Activated naive CD8-positive, alpha-beta T cell treated with anti-CD3 and anti-CD28 coated beads for 36 hours (primary cell): ENCODE data around the gene SIGMAR1. TPM values are rescaled to one million over a fixed set of nuclear protein-coding genes. Genes with fewer than 3 reads are reported as not detected.
A peak's percentile ranks its signal among the peaks of the same experiment; 100 is the strongest.

Experiments
- DNase-seq: peaks from one replicate; pipeline ENCODE4 v3.0.0; 2021
- H3K27ac Mint-ChIP-seq: one replicate; pipeline ENCODE4 v1.8.0; 2022; ENCODE audit warnings: mild to moderate bottlenecking, moderate library complexity, mixed read lengths
- H3K27me3 Mint-ChIP-seq: one replicate; pipeline ENCODE4 v1.8.0; 2022; ENCODE audit warnings: mild to moderate bottlenecking, mixed read lengths
- H3K36me3 Mint-ChIP-seq: one replicate; pipeline ENCODE4 v1.8.0; 2021; ENCODE audit warnings: mild to moderate bottlenecking, mixed read lengths
- H3K4me1 Mint-ChIP-seq: one replicate; pipeline ENCODE4 v1.8.0; 2021; ENCODE audit warnings: mixed read lengths
- H3K4me3 Mint-ChIP-seq: one replicate; pipeline ENCODE4 v1.8.0; 2022; ENCODE audit warnings: mild to moderate bottlenecking, moderate library complexity, mixed read lengths
- H3K9me3 Mint-ChIP-seq: one replicate; pipeline ENCODE4 v1.8.0; 2022; ENCODE audit warnings: mixed read lengths
- total RNA-seq, 2 experiments: library from RNA; stranded (reverse); gene quantifications; one replicate each; pipeline ENCODE4 v1.2.3, GENCODE V29; 2021

Gene SIGMAR1
- total RNA-seq, 2 experiments from 2014 or later = 111 to 113 TPM

DNA sequence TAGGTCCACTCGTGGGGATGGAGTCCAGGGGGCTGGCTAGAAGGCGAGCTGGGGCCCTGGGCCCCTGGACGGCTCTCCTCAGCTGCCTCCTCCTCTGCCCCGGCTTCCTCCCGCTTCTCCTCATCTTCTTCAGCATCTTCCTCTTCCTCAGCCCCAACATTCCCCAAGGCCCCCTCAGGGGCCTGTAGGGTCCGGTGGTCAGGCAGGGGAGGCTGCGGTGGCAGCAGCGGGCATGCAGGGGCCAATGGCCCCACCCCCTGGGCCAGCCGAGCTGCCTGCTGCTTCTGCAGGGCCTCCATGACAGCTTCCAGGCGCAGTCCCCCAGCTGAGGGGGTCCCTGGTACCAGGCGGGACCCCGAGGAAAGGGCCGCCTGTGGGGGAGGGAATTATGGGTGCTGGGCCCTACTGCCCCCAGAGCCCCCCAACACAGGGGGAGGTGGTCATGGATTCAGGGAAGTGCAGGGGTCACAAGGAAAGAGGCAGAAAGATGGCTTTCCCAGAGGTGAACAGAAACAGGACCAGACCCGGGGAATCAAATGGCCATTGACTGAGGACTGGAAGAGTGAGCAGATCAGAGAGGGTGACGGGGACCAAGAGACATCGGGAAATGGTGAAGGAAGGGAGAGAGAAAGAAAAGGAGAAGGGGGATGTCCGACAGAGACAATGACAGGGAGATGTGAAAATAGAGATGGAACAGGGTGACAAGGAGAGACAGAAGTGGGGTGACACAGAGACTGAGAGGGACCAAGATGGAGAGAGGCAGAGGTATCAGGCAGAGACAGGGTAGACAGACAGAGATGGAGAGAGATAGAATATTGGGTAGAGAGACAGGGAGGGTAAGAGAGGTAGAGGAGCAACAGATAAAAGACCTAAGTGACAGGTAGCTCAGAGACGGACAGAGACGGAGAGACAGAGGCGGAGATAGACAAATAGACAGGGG is 9.6 kb downstream of the SIGMAR1 start:
- H3K4me3 Mint-ChIP-seq = peak overlapping the region; percentile 67
- DNase-seq = no peak
- peaks cover 74% of the 10 kb centered on the region for H3K27me3 Mint-ChIP-seq
- no peak overlapping the region for H3K27ac Mint-ChIP-seq
- H3K4me1 Mint-ChIP-seq = peaks cover 19% of the 10 kb centered on the region
- H3K9me3 Mint-ChIP-seq = no peaks in the 10 kb centered on the region
- no peaks in the 10 kb centered on the region for H3K36me3 Mint-ChIP-seq

DNA sequence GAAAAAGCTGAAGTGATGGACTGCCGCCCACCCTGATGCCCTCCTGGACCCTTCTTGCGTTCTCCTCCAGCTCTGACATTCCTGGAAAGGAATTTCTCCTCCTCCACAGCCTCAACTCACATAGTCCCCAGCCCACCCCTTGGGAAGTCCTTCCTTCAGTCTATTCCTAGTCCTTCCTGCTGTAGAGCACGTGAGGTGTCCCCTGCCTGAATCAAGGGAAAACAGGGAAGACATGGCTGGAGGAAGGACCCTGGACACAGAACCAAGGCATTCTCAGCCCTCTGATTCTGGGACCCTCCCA is 12.5 kb downstream of the SIGMAR1 start:
- peaks cover 21% of the 10 kb centered on the region for H3K4me1 Mint-ChIP-seq
- no peaks in the 10 kb centered on the region for H3K9me3 Mint-ChIP-seq
- no peak overlapping the region for H3K27ac Mint-ChIP-seq
- H3K4me3 Mint-ChIP-seq = no peak overlapping the region
- DNase-seq = no peak
- no peaks in the 10 kb centered on the region for H3K36me3 Mint-ChIP-seq
- H3K27me3 Mint-ChIP-seq = peaks cover 86% of the 10 kb centered on the region

DNA sequence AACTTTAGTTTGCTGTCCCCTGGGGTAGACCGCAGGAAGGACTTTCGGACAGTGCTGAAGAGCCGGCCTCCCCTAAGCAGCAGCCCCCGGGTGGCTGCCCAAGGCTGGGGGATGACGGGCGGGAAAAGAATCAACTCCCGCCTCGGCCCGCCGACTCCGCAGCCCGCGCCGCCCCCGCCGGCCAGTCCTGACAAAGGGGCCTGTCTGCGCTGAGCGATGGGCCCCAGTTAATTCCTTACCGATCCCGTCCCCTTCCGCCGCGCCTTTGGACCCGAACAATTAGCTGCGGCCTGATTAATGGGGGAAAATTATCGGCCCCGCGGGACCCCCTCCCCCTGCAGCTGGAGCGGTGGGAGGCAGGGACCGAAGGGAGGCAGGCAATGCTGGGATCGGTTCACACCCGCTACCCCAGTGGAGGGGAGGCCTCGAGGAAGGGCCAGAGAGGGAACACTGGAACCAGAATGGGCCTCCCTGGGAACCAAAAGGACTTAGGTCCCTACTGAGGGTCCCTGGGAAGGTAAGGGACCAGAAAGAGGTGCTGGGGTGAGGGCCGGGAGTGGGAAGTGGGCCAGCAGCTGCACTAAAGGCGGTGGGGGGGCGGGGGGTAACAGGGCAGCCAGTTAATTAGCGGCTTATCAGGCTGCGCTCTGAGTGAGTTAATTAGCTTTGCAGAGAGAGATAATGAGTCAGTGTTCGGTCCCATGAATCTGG is 13.0 kb downstream of the SIGMAR1 start:
- Mint-ChIP-seq H3K9me3 (no peaks in the 10 kb centered on the region), H3K4me3 (no peak overlapping the region), H3K27me3 (peaks cover 81% of the 10 kb centered on the region), H3K36me3 (no peaks in the 10 kb centered on the region), H3K4me1 (peaks cover 23% of the 10 kb centered on the region), H3K27ac (no peak overlapping the region)
- no peak for DNase-seq

GRCh38 chr9:34623374-34624235 is 14.0 kb downstream of the SIGMAR1 start:
- Mint-ChIP-seq H3K27me3 (peaks cover 73% of the 10 kb centered on the region), H3K4me1 (peaks cover 27% of the 10 kb centered on the region), H3K36me3 (no peaks in the 10 kb centered on the region), H3K27ac (no peak overlapping the region), H3K9me3 (no peaks in the 10 kb centered on the region), H3K4me3 (peak overlapping the region; percentile 24)
- peak; percentile 23 for DNase-seq

DNA sequence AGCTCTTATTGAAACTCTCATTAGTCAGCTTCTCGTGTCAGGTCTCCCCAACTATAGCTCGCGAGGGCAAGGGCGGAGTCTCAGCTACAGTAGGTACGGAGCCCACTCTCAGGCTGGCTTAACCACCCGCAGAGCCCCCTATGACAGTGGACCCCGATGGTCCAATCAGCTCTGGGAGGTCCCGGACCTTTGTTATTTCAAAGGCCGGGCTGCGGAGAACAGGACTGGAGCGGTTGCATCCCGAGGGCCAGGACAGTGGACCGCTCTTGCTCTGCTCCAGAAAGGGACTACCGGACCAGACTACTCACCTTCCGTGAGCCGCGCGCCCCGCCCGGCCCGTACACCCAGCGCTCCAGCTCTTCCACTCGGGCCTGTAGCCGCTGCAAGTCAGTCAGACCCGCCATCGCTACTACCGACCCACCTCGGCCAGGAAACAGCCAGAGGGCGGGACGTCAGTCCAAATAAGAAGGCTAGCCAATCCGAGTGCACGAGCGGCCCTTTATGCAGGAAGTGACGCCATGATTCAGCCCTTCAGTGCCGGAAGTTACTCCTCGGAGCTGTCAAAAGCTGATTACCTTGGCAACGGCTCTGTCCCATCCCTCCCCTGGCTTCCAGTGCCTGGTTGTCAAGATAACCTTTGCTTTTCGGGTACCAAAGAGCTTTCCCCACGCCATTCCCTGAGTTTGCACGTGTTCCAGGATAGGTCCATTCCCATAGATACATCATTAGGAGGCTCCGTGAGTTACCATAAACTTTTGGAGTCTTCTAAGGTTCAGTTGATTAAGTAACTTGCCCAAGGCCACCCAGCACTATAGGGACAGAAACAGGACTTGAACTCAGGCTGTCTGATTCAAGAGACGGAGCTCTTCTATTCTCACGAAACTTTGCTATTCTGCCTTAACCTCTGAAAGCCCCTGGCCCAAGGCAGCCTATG is 17.3 kb downstream of the SIGMAR1 start, which contains the start of gene DCTN3:
Gene DCTN3 (minus strand): TSS at position 435 of the 934 bp plus-strand sequence. CDS start 31 bp downstream, at position 404.
- Mint-ChIP-seq H3K27me3 (peaks cover 40% of the 10 kb centered on the region), H3K9me3 (no peaks in the 10 kb centered on the region), H3K27ac (peak within 1 kb of the TSS; percentile 52), H3K4me3 (peak within 1 kb of the TSS; percentile 93), H3K36me3 (peaks cover 6% of the 10 kb centered on the region), H3K4me1 (peaks cover 21% of the 10 kb centered on the region)
- peak; percentile 90 for DNase-seq

DNA sequence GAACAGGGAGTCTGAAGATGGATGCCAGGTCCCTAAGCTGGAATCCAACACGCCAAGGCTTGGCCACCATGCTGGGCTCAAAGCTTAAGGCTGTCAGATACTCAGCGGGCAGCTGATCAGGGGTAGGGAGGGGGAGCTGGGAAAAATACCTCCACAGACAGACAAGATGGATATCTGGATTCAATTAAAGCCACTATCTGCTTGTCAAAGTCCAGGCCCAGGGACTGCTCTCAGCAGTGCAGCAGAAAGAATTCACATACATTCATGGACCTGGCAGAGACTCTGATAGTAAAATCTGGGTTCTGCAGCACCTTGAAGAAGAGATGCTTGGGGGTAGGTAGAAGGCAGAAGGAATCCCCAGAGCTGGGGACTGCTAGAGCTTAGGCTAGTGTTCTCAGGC is 22.5 kb downstream of the SIGMAR1 start:
- H3K4me1 Mint-ChIP-seq = peaks cover 26% of the 10 kb centered on the region
- H3K27ac Mint-ChIP-seq = no peak overlapping the region
- H3K27me3 Mint-ChIP-seq = no peaks in the 10 kb centered on the region
- no peak overlapping the region for H3K4me3 Mint-ChIP-seq
- peaks cover 15% of the 10 kb centered on the region for H3K36me3 Mint-ChIP-seq
- no peak for DNase-seq
- H3K9me3 Mint-ChIP-seq = no peaks in the 10 kb centered on the region

- Mint-ChIP-seq H3K4me1 (peaks cover 19% of the 10 kb centered on the region), H3K27me3 (no peaks in the 10 kb centered on the region), H3K4me3 (peak overlapping the region; percentile 92), H3K36me3 (peaks cover 20% of the 10 kb centered on the region), H3K9me3 (no peaks in the 10 kb centered on the region), H3K27ac (peak overlapping the region; percentile 90)
- DNase-seq = peak; percentile 68
Observed at GRCh38 chr9:34612788-34613390, 24.7 kb downstream of the SIGMAR1 start.

GRCh38 chr9:34611811-34612787 is 25.5 kb downstream of the SIGMAR1 start, which contains the start of gene RPP25L:
RPP25L (minus strand) TSS chr9:34612097; CDS start chr9:34611296, 801 bp downstream.
- Mint-ChIP-seq H3K4me3 (peak within 1 kb of the TSS; percentile 92), H3K36me3 (peaks cover 20% of the 10 kb centered on the region), H3K27me3 (no peaks in the 10 kb centered on the region), H3K9me3 (no peaks in the 10 kb centered on the region), H3K4me1 (peaks cover 19% of the 10 kb centered on the region), H3K27ac (peak within 1 kb of the TSS; percentile 90)
- peak; percentile 91 for DNase-seq

GRCh38 chr9:34611251-34611810 is 26.3 kb downstream of the SIGMAR1 start:
- no peaks in the 10 kb centered on the region for H3K27me3 Mint-ChIP-seq
- DNase-seq = no peak
- H3K4me3 Mint-ChIP-seq = peak overlapping the region; percentile 92
- peaks cover 16% of the 10 kb centered on the region for H3K36me3 Mint-ChIP-seq
- H3K4me1 Mint-ChIP-seq = peaks cover 19% of the 10 kb centered on the region
- peak overlapping the region; percentile 90 for H3K27ac Mint-ChIP-seq
- no peaks in the 10 kb centered on the region for H3K9me3 Mint-ChIP-seq

DNA sequence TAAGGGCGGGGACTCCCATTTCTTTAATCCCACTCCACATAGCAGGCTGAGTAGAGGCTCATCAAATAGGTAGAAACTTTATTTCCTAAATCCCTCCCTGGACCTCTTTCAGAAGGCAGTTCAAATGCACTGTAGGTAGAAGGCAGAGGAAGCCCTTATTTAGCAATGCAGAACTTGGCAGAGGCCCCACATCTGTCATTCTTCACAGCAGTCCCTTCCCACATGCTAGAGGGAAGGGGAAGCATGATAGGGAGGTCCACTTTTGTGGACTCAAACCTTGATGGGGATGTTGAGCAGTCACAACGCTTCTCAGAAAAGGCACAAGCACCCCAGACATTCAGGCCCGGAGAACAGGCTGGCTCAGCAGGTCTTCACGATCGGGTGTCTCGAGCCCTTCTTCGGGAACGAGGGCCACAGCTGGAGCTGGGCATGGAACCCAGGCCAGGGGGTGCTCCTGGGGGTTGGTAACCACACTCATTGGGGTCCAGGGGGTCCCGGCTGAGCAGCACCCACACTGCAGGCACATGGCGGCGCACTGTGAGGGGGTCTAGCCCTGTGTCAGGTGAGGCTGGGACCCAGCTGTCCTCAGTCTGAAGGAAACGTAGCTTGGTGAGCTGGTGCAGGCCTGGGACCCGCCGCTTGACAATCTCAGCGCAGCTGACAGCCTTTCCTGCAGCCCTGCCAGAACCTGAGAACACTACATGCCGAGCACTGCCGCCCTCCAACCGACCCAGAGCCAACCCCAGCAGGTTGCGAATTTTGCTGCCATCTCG is 27.0 kb downstream of the SIGMAR1 start:
- no peak overlapping the region for H3K27ac Mint-ChIP-seq
- H3K36me3 Mint-ChIP-seq = peaks cover 15% of the 10 kb centered on the region
- H3K9me3 Mint-ChIP-seq = no peaks in the 10 kb centered on the region
- H3K4me1 Mint-ChIP-seq = peaks cover 19% of the 10 kb centered on the region
- DNase-seq = no peak
- peak overlapping the region; percentile 92 for H3K4me3 Mint-ChIP-seq
- H3K27me3 Mint-ChIP-seq = no peaks in the 10 kb centered on the region

DNA sequence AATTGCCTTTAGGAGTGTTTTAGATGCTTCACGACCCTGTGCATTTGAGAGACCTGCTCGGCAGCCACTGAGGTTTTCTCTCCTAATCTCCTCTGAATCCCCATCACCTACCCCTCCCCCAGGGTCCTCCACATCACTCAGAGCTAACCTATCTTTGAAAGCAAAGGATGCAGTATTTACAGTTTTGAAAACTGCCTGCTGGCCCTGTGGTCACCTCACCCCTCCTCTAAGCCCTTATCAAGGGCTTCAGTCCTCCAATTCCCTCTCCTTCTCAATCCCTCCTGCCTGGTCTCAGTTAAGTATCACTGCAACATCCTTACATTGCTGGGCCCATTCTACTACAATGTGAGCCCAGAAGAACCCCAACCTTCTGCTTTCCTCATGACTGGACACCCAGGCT is 30.3 kb downstream of the SIGMAR1 start:
- Mint-ChIP-seq H3K4me1 (peaks cover 11% of the 10 kb centered on the region), H3K36me3 (peaks cover 15% of the 10 kb centered on the region), H3K27me3 (no peaks in the 10 kb centered on the region), H3K27ac (no peak overlapping the region), H3K9me3 (no peaks in the 10 kb centered on the region), H3K4me3 (no peak overlapping the region)
- no peak for DNase-seq

GRCh38 chr9:34606905-34607304 is 30.7 kb downstream of the SIGMAR1 start:
- Mint-ChIP-seq H3K36me3 (peaks cover 15% of the 10 kb centered on the region), H3K9me3 (no peaks in the 10 kb centered on the region), H3K27me3 (no peaks in the 10 kb centered on the region), H3K4me3 (no peak overlapping the region), H3K4me1 (peaks cover 9% of the 10 kb centered on the region), H3K27ac (no peak overlapping the region)
- no peak for DNase-seq
